IMR-90 (cell line): ENCODE results near the gene OR5H15. TPM values are rescaled to one million over a fixed set of nuclear protein-coding genes. Genes with fewer than 3 reads are reported as not detected.

Source experiments
- ATAC-seq: fragments of 200-7000 bp; cut with Tn5 transposase; 2 replicates; pipeline ENCODE4 v1.9.1; 2020; ENCODE audit warnings: low read depth, mild to moderate bottlenecking, moderate library complexity
- BruUV-seq: library from RNA; stranded (reverse); fragments of 400-500 nt; replicated peaks from 2 replicates; lab custom pipeline; 2021; lab: Mats Ljungman, UMichigan
- CTCF ChIA-PET: fragments of 300-600 bp; formaldehyde crosslinking; extraction: SDS; loops from one replicate; lab custom pipeline; 2021; ENCODE audit warnings: antibody characterized with exemption; lab: Yijun Ruan, JAX
- POLR2A ChIA-PET: fragments of 300-600 bp; sonication (Branson Sonifier 250); formaldehyde crosslinking; loops from one replicate; lab custom pipeline; 2022; ENCODE audit warnings: antibody characterized with exemption; ENCODE audit not compliant: unreplicated experiment; lab: Charles Lee
- DNase-seq: peaks from one replicate; pipeline ENCODE4 v3.0.0; 2013
- H2AFZ ChIP-seq: replicated peaks from 2 replicates; pipeline ENCODE3; 2013; ENCODE audit warnings: low read length, mild to moderate bottlenecking; ENCODE audit not compliant: poor library complexity
- H2AK5ac ChIP-seq: 2 replicates; pipeline ENCODE4 v1.6.1; 2013; ENCODE audit warnings: low read depth, low read length, inconsistent platforms
- H2AK9ac ChIP-seq: replicated peaks from 2 replicates; pipeline ENCODE3; 2013; ENCODE audit warnings: mild to moderate bottlenecking, low read depth, low read length, moderate library complexity; ENCODE audit not compliant: poor library complexity
- H2BK120ac ChIP-seq: 2 replicates; pipeline ENCODE4 v1.6.1; 2013; ENCODE audit warnings: low read depth, low read length, inconsistent platforms
- H2BK15ac ChIP-seq: 3 replicates; pipeline ENCODE4 v1.6.1; 2013; ENCODE audit warnings: low read depth, low read length, inconsistent platforms
- H2BK20ac ChIP-seq: 2 replicates; pipeline ENCODE4 v1.6.1; 2013; ENCODE audit warnings: low read depth, mild to moderate bottlenecking, inconsistent platforms, low read length, moderate library complexity
- H2BK5ac ChIP-seq: 2 replicates; pipeline ENCODE4 v1.6.1; 2013; ENCODE audit warnings: mild to moderate bottlenecking, low read depth, low read length, inconsistent platforms; ENCODE audit not compliant: poor library complexity, severe bottlenecking
- H3K14ac ChIP-seq: replicated peaks from 2 replicates; pipeline ENCODE4 v1.6.1; 2013; ENCODE audit warnings: low read depth, low read length, inconsistent platforms
- H3K18ac ChIP-seq: 2 replicates; pipeline ENCODE4 v1.6.1; 2013; ENCODE audit warnings: low read depth, low read length, control low read depth
- H3K23ac ChIP-seq: 2 replicates; pipeline ENCODE4 v1.6.1; 2013; ENCODE audit warnings: low read depth, low read length, inconsistent platforms
- H3K27ac ChIP-seq: 2 replicates; pipeline ENCODE4 v1.5.1; 2013; ENCODE audit warnings: mild to moderate bottlenecking, control low read depth, low read length; ENCODE audit not compliant: insufficient read depth
- H3K27me3 ChIP-seq: 2 replicates; pipeline ENCODE4 v1.6.1; 2013; ENCODE audit warnings: low read length; ENCODE audit not compliant: control insufficient read depth, insufficient read depth
- H3K36me3 ChIP-seq: 2 replicates; pipeline ENCODE4 v1.6.1; 2013; ENCODE audit warnings: low read length, mixed read lengths; ENCODE audit not compliant: control insufficient read depth, insufficient read depth
- H3K4ac ChIP-seq: 2 replicates; pipeline ENCODE4 v1.6.1; 2013; ENCODE audit warnings: low read depth, low read length, inconsistent platforms
- H3K4me1 ChIP-seq: 2 replicates; pipeline ENCODE4 v1.6.1; 2013; ENCODE audit warnings: low read length, mixed read lengths; ENCODE audit not compliant: control insufficient read depth, insufficient read depth
- H3K4me2 ChIP-seq: 2 replicates; pipeline ENCODE4 v1.6.1; 2013; ENCODE audit warnings: low read depth, mild to moderate bottlenecking, control low read depth, low read length, moderate library complexity
- H3K4me3 ChIP-seq: 2 replicates; pipeline ENCODE4 v1.5.1; 2013; ENCODE audit warnings: low read depth, mild to moderate bottlenecking, control low read depth, low read length, moderate library complexity; ENCODE audit not compliant: insufficient read depth
- H3K56ac ChIP-seq: 2 replicates; pipeline ENCODE4 v1.6.1; 2013; ENCODE audit warnings: low read length, inconsistent platforms; ENCODE audit not compliant: insufficient read depth; ENCODE audit errors: extremely low read depth
- H3K79me1 ChIP-seq, 2 experiments: 2 replicates each; pipeline ENCODE4 v1.6.1; 2013; ENCODE audit warnings: low read length in 2 of 2, inconsistent platforms in 1 of 2, low read depth in 1 of 2
- H3K9ac ChIP-seq: 2 replicates; pipeline ENCODE4 v1.6.1; 2013; ENCODE audit warnings: low read depth, low read length, control low read depth
- H3K9me1 ChIP-seq: 2 replicates; pipeline ENCODE4 v1.6.1; 2013; ENCODE audit warnings: low read length, inconsistent platforms; ENCODE audit not compliant: insufficient read depth
- H3K9me3 ChIP-seq: 2 replicates; pipeline ENCODE4 v1.6.1; 2013; ENCODE audit warnings: low read length; ENCODE audit not compliant: control insufficient read depth, insufficient read depth
- H4K20me1 ChIP-seq: 2 replicates; pipeline ENCODE4 v1.6.1; 2013; ENCODE audit warnings: low read length, inconsistent platforms; ENCODE audit not compliant: insufficient read depth
- H4K5ac ChIP-seq: 2 replicates; pipeline ENCODE4 v1.6.1; 2013; ENCODE audit warnings: mild to moderate bottlenecking, low read depth, low read length, control low read depth
- H4K8ac ChIP-seq, 2 experiments: 2 replicates each; pipeline ENCODE4 v1.6.1; 2013; ENCODE audit warnings: low read depth in 2 of 2, low read length in 2 of 2, control low read depth in 1 of 2, inconsistent platforms in 1 of 2
- H4K91ac ChIP-seq: 2 replicates; pipeline ENCODE4 v1.6.1; 2013; ENCODE audit warnings: low read depth, low read length, inconsistent platforms; ENCODE audit not compliant: insufficient read depth
- BHLHE40 ChIP-seq: fragments of 150-350 bp; IDR thresholded peaks from 2 replicates; pipeline ENCODE4 v1.6.1; 2016; ENCODE audit warnings: mild to moderate bottlenecking, low read depth, low read length
- CHD1 ChIP-seq: IDR thresholded peaks from 2 replicates; pipeline ENCODE4 v1.6.1; 2012; ENCODE audit warnings: low read depth, low read length, improper control_type of control experiment
- MAFK ChIP-seq: IDR thresholded peaks from 2 replicates; pipeline ENCODE4 v1.6.1; 2012; ENCODE audit warnings: low read depth, low read length, improper control_type of control experiment
- MAZ ChIP-seq: IDR thresholded peaks from 2 replicates; pipeline ENCODE4 v1.6.1; 2012; ENCODE audit warnings: low read depth, mild to moderate bottlenecking, low read length, improper control_type of control experiment, moderate library complexity, borderline replicate concordance
- MXI1 ChIP-seq: IDR thresholded peaks from 2 replicates; pipeline ENCODE4 v1.6.1; 2012; ENCODE audit warnings: low read depth, mild to moderate bottlenecking, low read length, moderate library complexity, borderline replicate concordance
- NFE2L2 ChIP-seq: fragments of 150-350 bp; IDR thresholded peaks from 2 replicates; pipeline ENCODE4 v1.6.1; 2016; ENCODE audit warnings: low read depth, mild to moderate bottlenecking, low read length
- RAD21 ChIP-seq: IDR thresholded peaks from 2 replicates; pipeline ENCODE4 v1.6.1; 2012; ENCODE audit warnings: low read length, improper control_type of control experiment
- RCOR1 ChIP-seq: IDR thresholded peaks from 2 replicates; pipeline ENCODE4 v1.6.1; 2012; ENCODE audit warnings: mild to moderate bottlenecking, low read length, improper control_type of control experiment; ENCODE audit not compliant: insufficient replicate concordance
- RFX5 ChIP-seq: IDR thresholded peaks from 2 replicates; pipeline ENCODE4 v1.8.0; 2012; ENCODE audit warnings: low read depth, mild to moderate bottlenecking, low read length, moderate library complexity
- SMC3 ChIP-seq: fragments of 150-350 bp; IDR thresholded peaks from 2 replicates; pipeline ENCODE4 v1.6.1; 2016; ENCODE audit warnings: low read depth, mild to moderate bottlenecking, antibody characterized with exemption, low read length, moderate library complexity
- USF2 ChIP-seq: fragments of 150-350 bp; IDR thresholded peaks from 2 replicates; pipeline ENCODE4 v1.6.1; 2017; ENCODE audit warnings: mild to moderate bottlenecking, antibody characterized with exemption, low read length, low read depth
- WGBS, 2 experiments: methylation state at CpG; one replicate each; pipeline versions ENCODE4 v1.1.5 to v1.1.7; 2013; ENCODE audit warnings: missing lambda C conversion rate in 2 of 2; ENCODE audit not compliant: insufficient read length in 1 of 2; ENCODE audit errors: extremely low coverage in 2 of 2; 5-methylcytosine and 5-hydroxymethylcytosine counted together
- dilution Hi-C: fragments of 300-500 bp; cut with HindIII; formaldehyde crosslinking; loops from one replicate; pipeline ENCODE4 v1.14.3; 2018; ENCODE audit warnings: low sequenced_read_pairs; ENCODE audit not compliant: unreplicated experiment
- in situ Hi-C: fragments of 300-500 bp; cut with MboI; formaldehyde crosslinking; loops from 3 replicates; pipeline ENCODE4 v1.14.3; 2019; ENCODE audit warnings: low sequenced_read_pairs, inconsistent platforms, mixed read lengths
- intact Hi-C: fragments of 100-400 bp; cut with micrococcal nuclease; formaldehyde crosslinking; loops from 2 replicates; pipeline ENCODE4 v1.10.0; 2022
- polyA plus RNA-seq, 3 experiments: library from polyadenylated mRNA; depleted of rRNA; stranded (reverse); fragments of >200 nt; gene quantifications; 2 replicates each; pipeline ENCODE4 v1.2.3, GENCODE V29; 2012; ENCODE audit warnings: low replicate concordance in 1 of 3
- total RNA-seq: library from RNA; depleted of rRNA; stranded (reverse); fragments of >200 nt; gene quantifications from 2 replicates; pipeline ENCODE4 v1.2.3, GENCODE V29; 2012
- TF ChIP-seq, protein P1 (sequence below): fragments of 150-350 bp; IDR thresholded peaks from 2 replicates; pipeline ENCODE4 v1.6.1; 2016; ENCODE audit warnings: low read depth, mild to moderate bottlenecking, low read length, moderate library complexity, borderline replicate concordance
- TF ChIP-seq, protein P2 (sequence below): conservative IDR thresholded peaks from 2 replicates; pipeline ENCODE4 v1.5.1; 2012; ENCODE audit warnings: mild to moderate bottlenecking, low read depth, low read length, improper control_type of control experiment

Gene OR5H15
- total and polyA plus RNA-seq, 2 of the 4 experiments (the other 2 are of a cell fraction), result not detected

DNA sequence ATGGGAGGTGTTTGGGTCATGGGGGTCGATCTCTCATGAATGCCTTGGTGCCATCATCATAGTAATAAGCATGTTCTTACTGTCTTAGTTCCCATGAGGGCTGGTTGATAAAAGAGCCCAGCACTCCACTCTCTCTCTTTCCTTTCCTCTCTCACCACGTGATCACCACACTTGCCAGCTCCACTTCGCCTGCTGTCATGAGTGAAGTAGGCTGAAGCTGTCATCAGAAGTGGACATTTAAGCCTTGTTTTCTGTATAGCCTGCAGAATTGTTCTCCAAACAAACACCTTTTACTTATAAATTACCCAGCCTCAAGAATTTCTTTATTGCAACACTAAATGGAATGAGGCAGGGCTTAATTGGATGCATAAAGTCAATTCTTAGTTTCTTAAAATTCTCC, 29.9 kb upstream of the OR5H15 start:
- no peak overlapping the region for H3K4me3 ChIP-seq
- H4K8ac ChIP-seq, result no peak overlapping the region
- ATAC-seq (no peak), DNase-seq (no peak)
- no peak overlapping the region for H2BK15ac ChIP-seq
- no peaks in the 10 kb centered on the region for H3K4me1 ChIP-seq
- H3K27me3 ChIP-seq, result no peaks in the 10 kb centered on the region
- no peak overlapping the region for H3K4me2 ChIP-seq
- H3K36me3 ChIP-seq, result no peaks in the 10 kb centered on the region
- ChIA-PET CTCF (interaction anchor here (0.9 kb wide), 1 partner anchor 8 kb away, joined by 3 read pairs; no protein-coding TSS in a partner anchor), POLR2A (no interaction called here)
- no peak overlapping the region for H3K9ac ChIP-seq
- H3K9me1 ChIP-seq, result no peaks in the 10 kb centered on the region
- H2BK20ac ChIP-seq, result no peak overlapping the region
- H2BK120ac ChIP-seq, result no peak overlapping the region
- H3K14ac ChIP-seq, result no peak overlapping the region
- intact Hi-C loops, result no loop called here
- H4K5ac ChIP-seq, result no peak overlapping the region
- no peaks in the 10 kb centered on the region for H4K20me1 ChIP-seq
- H3K23ac ChIP-seq, result no peak overlapping the region
- TF ChIP-seq NFE2L2 (no peak), SMC3 (no peak), RFX5 (no peak), USF2 (no peak), MXI1 (no peak), MAFK (no peak), RAD21 (no peak), RCOR1 (no peak), BHLHE40 (no peak), MAZ (no peak), CHD1 (no peak)
- TF ChIP-seq, protein P1, sequence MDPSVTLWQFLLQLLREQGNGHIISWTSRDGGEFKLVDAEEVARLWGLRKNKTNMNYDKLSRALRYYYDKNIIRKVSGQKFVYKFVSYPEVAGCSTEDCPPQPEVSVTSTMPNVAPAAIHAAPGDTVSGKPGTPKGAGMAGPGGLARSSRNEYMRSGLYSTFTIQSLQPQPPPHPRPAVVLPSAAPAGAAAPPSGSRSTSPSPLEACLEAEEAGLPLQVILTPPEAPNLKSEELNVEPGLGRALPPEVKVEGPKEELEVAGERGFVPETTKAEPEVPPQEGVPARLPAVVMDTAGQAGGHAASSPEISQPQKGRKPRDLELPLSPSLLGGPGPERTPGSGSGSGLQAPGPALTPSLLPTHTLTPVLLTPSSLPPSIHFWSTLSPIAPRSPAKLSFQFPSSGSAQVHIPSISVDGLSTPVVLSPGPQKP, result no peak
- TF ChIP-seq, protein P2, sequence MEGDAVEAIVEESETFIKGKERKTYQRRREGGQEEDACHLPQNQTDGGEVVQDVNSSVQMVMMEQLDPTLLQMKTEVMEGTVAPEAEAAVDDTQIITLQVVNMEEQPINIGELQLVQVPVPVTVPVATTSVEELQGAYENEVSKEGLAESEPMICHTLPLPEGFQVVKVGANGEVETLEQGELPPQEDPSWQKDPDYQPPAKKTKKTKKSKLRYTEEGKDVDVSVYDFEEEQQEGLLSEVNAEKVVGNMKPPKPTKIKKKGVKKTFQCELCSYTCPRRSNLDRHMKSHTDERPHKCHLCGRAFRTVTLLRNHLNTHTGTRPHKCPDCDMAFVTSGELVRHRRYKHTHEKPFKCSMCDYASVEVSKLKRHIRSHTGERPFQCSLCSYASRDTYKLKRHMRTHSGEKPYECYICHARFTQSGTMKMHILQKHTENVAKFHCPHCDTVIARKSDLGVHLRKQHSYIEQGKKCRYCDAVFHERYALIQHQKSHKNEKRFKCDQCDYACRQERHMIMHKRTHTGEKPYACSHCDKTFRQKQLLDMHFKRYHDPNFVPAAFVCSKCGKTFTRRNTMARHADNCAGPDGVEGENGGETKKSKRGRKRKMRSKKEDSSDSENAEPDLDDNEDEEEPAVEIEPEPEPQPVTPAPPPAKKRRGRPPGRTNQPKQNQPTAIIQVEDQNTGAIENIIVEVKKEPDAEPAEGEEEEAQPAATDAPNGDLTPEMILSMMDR, result no peak
- no peak overlapping the region for H2AK5ac ChIP-seq
- H3K56ac ChIP-seq, result no peak overlapping the region
- in situ Hi-C loops, result no loop called here
- H2AK9ac ChIP-seq, result no peak overlapping the region
- BruUV-seq, result no TSS peak
- no peaks in the 10 kb centered on the region for H3K9me3 ChIP-seq
- no peak overlapping the region for H3K27ac ChIP-seq
- no peak overlapping the region for H3K18ac ChIP-seq
- H4K91ac ChIP-seq, result no peak overlapping the region
- no CpG with 5 or more reads among the region's 3 CpGs for WGBS, 2 experiments
- no peak overlapping the region for H2BK5ac ChIP-seq
- dilution Hi-C loops, result no loop called here
- H3K79me1 ChIP-seq, result no peaks in the 10 kb centered on the region
- H2AFZ ChIP-seq, result no peak overlapping the region
- H3K4ac ChIP-seq, result no peak overlapping the region
